Esophagus muscularis mucosa (tissue), 4 donors: Measurements from ENCODE around the gene CCDC174.

Experiments
- CTCF ChIP-seq, 3 experiments: fragments of 200-600 bp in 2 of 3; fragments of 450-650 bp in 1 of 3; sonication (generic) in 2 of 3; IDR thresholded peaks; one replicate each; pipeline ENCODE4 v1.5.1; 2017 to 2019; ENCODE audit warnings: antibody characterized with exemption in 3 of 3, mild to moderate bottlenecking in 2 of 3, moderate library complexity in 1 of 3
- EP300 ChIP-seq: sonication (generic); formaldehyde crosslinking; IDR thresholded peaks from one replicate; pipeline ENCODE4 v1.6.1; 2017; ENCODE audit warnings: antibody characterized with exemption
- POLR2AphosphoS5 ChIP-seq, 2 donors: sonication (generic); formaldehyde crosslinking; IDR thresholded peaks; one replicate each; pipeline ENCODE4 v1.6.1; 2017; ENCODE audit warnings: antibody characterized with exemption in 2 of 2

GRCh38 chr3:14660942-14661341 is 9.4 kb downstream of the CCDC174 start:
- TF ChIP-seq POLR2AphosphoS5 (IDR thresholded peaks at IDR 0.05) (no peak), CTCF (IDR thresholded peaks at IDR 0.05) (no peak), EP300 (no peak)
